ENCODE data around the gene ENGASE.

Gene ENGASE

DNA sequence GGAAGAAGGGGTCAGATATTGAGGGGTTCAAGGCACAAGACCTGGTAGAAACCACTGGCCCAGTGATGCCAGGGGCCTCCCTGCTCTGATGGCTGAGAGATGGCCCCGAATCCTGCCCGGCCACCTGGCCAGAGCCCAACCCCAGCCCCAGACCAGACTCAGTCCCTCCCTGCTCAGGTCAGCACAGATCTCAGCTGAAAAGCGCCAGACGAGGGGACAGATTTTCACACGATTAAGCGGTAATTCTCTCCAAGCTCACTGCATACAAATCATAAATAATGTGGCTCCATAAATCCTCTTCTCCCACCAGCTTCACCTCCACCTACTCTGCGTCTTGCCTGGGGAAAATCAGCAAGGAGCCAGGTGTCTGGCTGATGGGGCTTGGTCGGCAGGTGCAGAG, 57.1 kb downstream of the ENGASE start:
- no peak overlapping the region for H2AK5ac ChIP-seq (ENCODE audit: low read length)
- no peaks in the 10 kb centered on the region for H3K27me3 ChIP-seq (ENCODE audit: insufficient read depth, low read length)
- H3K9me3 ChIP-seq (ENCODE audit: insufficient read depth, low read depth, low read length) = peaks cover 6% of the 10 kb centered on the region
- H3K23ac ChIP-seq (ENCODE audit: low read length) = no peak overlapping the region
- H4K12ac ChIP-seq (ENCODE audit: low read depth, low read length) = no peak overlapping the region
- H3K27ac ChIP-seq (ENCODE audit: low read depth, low read length) = no peak overlapping the region
- H3K4me1 ChIP-seq (ENCODE audit: control insufficient read depth in 1 of 2, insufficient read depth in 2 of 2, low read length in 2 of 2) = no peaks in the 10 kb centered on the region
- no peak overlapping the region for H4K91ac ChIP-seq (ENCODE audit: low read depth, low read length)
- WGBS (ENCODE audit: extremely low coverage, insufficient coverage, insufficient read length) = no CpG with 5 or more reads among the region's 8 CpGs
- no peak overlapping the region for H3K18ac ChIP-seq (ENCODE audit: low read length)
- no peak overlapping the region for H3K4me3 ChIP-seq (ENCODE audit: low read depth, low read length)
- H3K4ac ChIP-seq (ENCODE audit: low read depth, low read length) = no peak overlapping the region
- H3K36me3 ChIP-seq (ENCODE audit: control insufficient read depth in 1 of 2, insufficient read depth in 2 of 2, low read length in 2 of 2) = no peaks in the 10 kb centered on the region
- no peak overlapping the region for H2BK12ac ChIP-seq (ENCODE audit: low read length)
- no peaks in the 10 kb centered on the region for H3K79me1 ChIP-seq (ENCODE audit: low read length)
- no peak overlapping the region for H4K8ac ChIP-seq (ENCODE audit: low read depth, low read length)
- no peak for DNase-seq
- H3K4me2 ChIP-seq (ENCODE audit: low read length) = no peak overlapping the region
- no peaks in the 10 kb centered on the region for H3K79me2 ChIP-seq (ENCODE audit: control insufficient read depth, insufficient read depth, low read length, poor library complexity)
- H3K14ac ChIP-seq (ENCODE audit: low read length) = no peak overlapping the region
- no peak overlapping the region for H2BK5ac ChIP-seq (ENCODE audit: low read depth, low read length, poor library complexity)
- H2BK120ac ChIP-seq (ENCODE audit: insufficient read depth, low read length, poor library complexity) = no peak overlapping the region
- no peak overlapping the region for H2AFZ ChIP-seq (ENCODE audit: insufficient read depth, low read length, poor library complexity)
- H3K9ac ChIP-seq (ENCODE audit: low read length) = no peak overlapping the region

DNA sequence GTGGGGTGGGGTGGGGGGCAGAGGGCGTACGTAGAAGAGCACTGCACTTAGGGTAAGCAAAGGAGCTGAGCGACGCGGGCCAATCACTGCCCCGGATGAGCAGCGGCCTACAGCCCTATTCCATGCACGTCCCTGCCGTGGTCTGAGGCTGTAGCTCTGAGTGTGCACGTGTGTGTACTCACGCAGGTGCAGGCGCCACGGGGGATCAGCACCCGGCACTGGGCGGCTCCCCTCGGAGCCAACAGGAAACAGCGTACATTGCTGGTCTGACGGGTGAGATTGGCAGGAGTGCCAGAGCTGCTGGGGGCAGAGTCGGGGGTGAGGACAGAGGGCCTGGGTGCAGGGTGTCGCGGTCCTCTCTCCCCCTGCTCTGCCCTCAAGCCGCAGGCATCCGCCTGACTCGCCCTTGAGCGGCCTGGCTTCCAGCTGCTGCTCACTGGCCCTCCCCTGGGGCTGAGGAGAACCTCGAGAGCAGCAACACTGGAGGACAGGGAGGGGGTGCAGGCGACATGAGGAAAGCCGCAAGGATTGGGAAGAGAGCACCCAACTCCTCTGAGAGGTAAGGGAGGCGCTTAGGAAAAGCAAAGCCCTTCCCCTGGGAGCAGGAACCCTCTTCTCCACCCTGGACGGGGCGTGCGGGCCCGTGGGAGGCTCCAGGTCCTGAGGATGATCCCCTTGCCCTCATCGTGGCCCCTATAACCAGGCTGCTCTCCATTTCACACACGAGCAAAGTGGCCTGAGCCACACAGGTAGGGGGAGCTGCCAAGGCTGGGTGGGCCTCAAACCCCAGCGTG, 57.8 kb downstream of the ENGASE start:
- H3K9ac ChIP-seq (ENCODE audit: low read length) = no peak overlapping the region
- H2BK5ac ChIP-seq (ENCODE audit: low read depth, low read length, poor library complexity) = no peak overlapping the region
- H2BK120ac ChIP-seq (ENCODE audit: insufficient read depth, low read length, poor library complexity) = no peak overlapping the region
- no peak overlapping the region for H3K4me3 ChIP-seq (ENCODE audit: low read depth, low read length)
- no peak overlapping the region for H3K4ac ChIP-seq (ENCODE audit: low read depth, low read length)
- no peak overlapping the region for H3K18ac ChIP-seq (ENCODE audit: low read length)
- no peak overlapping the region for H2BK12ac ChIP-seq (ENCODE audit: low read length)
- no peaks in the 10 kb centered on the region for H3K79me1 ChIP-seq (ENCODE audit: low read length)
- H3K4me1 ChIP-seq (ENCODE audit: control insufficient read depth in 1 of 2, insufficient read depth in 2 of 2, low read length in 2 of 2) = no peaks in the 10 kb centered on the region
- no peaks in the 10 kb centered on the region for H3K79me2 ChIP-seq (ENCODE audit: control insufficient read depth, insufficient read depth, low read length, poor library complexity)
- H4K8ac ChIP-seq (ENCODE audit: low read depth, low read length) = no peak overlapping the region
- H3K36me3 ChIP-seq (ENCODE audit: control insufficient read depth in 1 of 2, insufficient read depth in 2 of 2, low read length in 2 of 2) = no peaks in the 10 kb centered on the region
- H3K14ac ChIP-seq (ENCODE audit: low read length) = no peak overlapping the region
- peaks cover 6% of the 10 kb centered on the region for H3K9me3 ChIP-seq (ENCODE audit: insufficient read depth, low read depth, low read length)
- H4K91ac ChIP-seq (ENCODE audit: low read depth, low read length) = no peak overlapping the region
- H2AK5ac ChIP-seq (ENCODE audit: low read length) = no peak overlapping the region
- H3K27ac ChIP-seq (ENCODE audit: low read depth, low read length) = no peak overlapping the region
- WGBS (ENCODE audit: extremely low coverage, insufficient coverage, insufficient read length) = no CpG with 5 or more reads among the region's 36 CpGs
- H3K23ac ChIP-seq (ENCODE audit: low read length) = no peak overlapping the region
- no peak for DNase-seq
- H3K27me3 ChIP-seq (ENCODE audit: insufficient read depth, low read length) = no peaks in the 10 kb centered on the region
- no peak overlapping the region for H4K12ac ChIP-seq (ENCODE audit: low read depth, low read length)
- no peak overlapping the region for H2AFZ ChIP-seq (ENCODE audit: insufficient read depth, low read length, poor library complexity)
- no peak overlapping the region for H3K4me2 ChIP-seq (ENCODE audit: low read length)

DNA sequence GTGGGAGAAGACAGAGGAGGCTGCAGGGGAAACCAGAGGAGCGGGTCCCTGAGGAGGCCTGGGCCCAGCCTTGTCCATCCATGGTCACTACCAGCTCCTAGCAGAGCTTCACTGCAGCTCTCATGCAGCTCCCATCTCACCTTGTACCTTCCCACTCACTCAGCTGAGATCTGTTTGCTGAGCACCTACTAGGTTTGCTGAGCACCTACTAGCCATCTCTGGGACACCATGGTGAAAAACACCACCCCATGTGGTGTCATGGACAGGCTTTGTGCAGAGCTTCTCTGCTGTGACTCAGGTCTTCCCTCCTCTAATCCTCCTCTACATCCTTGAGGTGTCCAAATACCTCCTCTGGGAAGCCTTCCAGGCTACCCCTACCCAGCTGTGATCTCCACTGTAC, 58.6 kb downstream of the ENGASE start:
- no peak overlapping the region for H2AK5ac ChIP-seq (ENCODE audit: low read length)

GRCh38 chr17:79133985-79134384, 59.4 kb downstream of the ENGASE start:
- no peak for DNase-seq
- no peak overlapping the region for H4K12ac ChIP-seq (ENCODE audit: low read depth, low read length)
- H3K4me1 ChIP-seq (ENCODE audit: control insufficient read depth in 1 of 2, insufficient read depth in 2 of 2, low read length in 2 of 2) = no peaks in the 10 kb centered on the region
- H3K4me3 ChIP-seq (ENCODE audit: low read depth, low read length) = no peak overlapping the region
- no peak overlapping the region for H3K18ac ChIP-seq (ENCODE audit: low read length)
- no peak overlapping the region for H2BK120ac ChIP-seq (ENCODE audit: insufficient read depth, low read length, poor library complexity)
- H2AK5ac ChIP-seq (ENCODE audit: low read length) = no peak overlapping the region
- H3K9me3 ChIP-seq (ENCODE audit: insufficient read depth, low read depth, low read length) = peaks cover 13% of the 10 kb centered on the region
- no peak overlapping the region for H2BK5ac ChIP-seq (ENCODE audit: low read depth, low read length, poor library complexity)
- H2BK12ac ChIP-seq (ENCODE audit: low read length) = no peak overlapping the region
- H3K23ac ChIP-seq (ENCODE audit: low read length) = no peak overlapping the region
- no peak overlapping the region for H3K4ac ChIP-seq (ENCODE audit: low read depth, low read length)
- no peaks in the 10 kb centered on the region for H3K27me3 ChIP-seq (ENCODE audit: insufficient read depth, low read length)
- H3K27ac ChIP-seq (ENCODE audit: low read depth, low read length) = no peak overlapping the region
- H3K79me1 ChIP-seq (ENCODE audit: low read length) = no peaks in the 10 kb centered on the region
- H3K9ac ChIP-seq (ENCODE audit: low read length) = no peak overlapping the region
- no peaks in the 10 kb centered on the region for H3K79me2 ChIP-seq (ENCODE audit: control insufficient read depth, insufficient read depth, low read length, poor library complexity)
- no peak overlapping the region for H4K8ac ChIP-seq (ENCODE audit: low read depth, low read length)
- H3K4me2 ChIP-seq (ENCODE audit: low read length) = no peak overlapping the region
- no peaks in the 10 kb centered on the region for H3K36me3 ChIP-seq (ENCODE audit: control insufficient read depth in 1 of 2, insufficient read depth in 2 of 2, low read length in 2 of 2)
- no CpG with 5 or more reads among the region's 7 CpGs for WGBS (ENCODE audit: extremely low coverage, insufficient coverage, insufficient read length)
- no peak overlapping the region for H4K91ac ChIP-seq (ENCODE audit: low read depth, low read length)
- no peak overlapping the region for H2AFZ ChIP-seq (ENCODE audit: insufficient read depth, low read length, poor library complexity)
- H3K14ac ChIP-seq (ENCODE audit: low read length) = no peak overlapping the region

More for the DNA sequence above, 58.6 kb downstream of the ENGASE start:
- H3K4me1 ChIP-seq (ENCODE audit: control insufficient read depth in 1 of 2, insufficient read depth in 2 of 2, low read length in 2 of 2) = no peaks in the 10 kb centered on the region
- H3K4me2 ChIP-seq (ENCODE audit: low read length) = no peak overlapping the region
- H3K27me3 ChIP-seq (ENCODE audit: insufficient read depth, low read length) = no peaks in the 10 kb centered on the region
- H4K12ac ChIP-seq (ENCODE audit: low read depth, low read length) = no peak overlapping the region
- no peaks in the 10 kb centered on the region for H3K79me1 ChIP-seq (ENCODE audit: low read length)
- H3K18ac ChIP-seq (ENCODE audit: low read length) = no peak overlapping the region
- no peak overlapping the region for H3K4me3 ChIP-seq (ENCODE audit: low read depth, low read length)
- H4K8ac ChIP-seq (ENCODE audit: low read depth, low read length) = no peak overlapping the region
- H3K36me3 ChIP-seq (ENCODE audit: control insufficient read depth in 1 of 2, insufficient read depth in 2 of 2, low read length in 2 of 2) = no peaks in the 10 kb centered on the region
- no peak overlapping the region for H3K27ac ChIP-seq (ENCODE audit: low read depth, low read length)
- no peak overlapping the region for H4K91ac ChIP-seq (ENCODE audit: low read depth, low read length)
- H2AFZ ChIP-seq (ENCODE audit: insufficient read depth, low read length, poor library complexity) = no peak overlapping the region
- DNase-seq = no peak
- H3K4ac ChIP-seq (ENCODE audit: low read depth, low read length) = no peak overlapping the region
- H2BK120ac ChIP-seq (ENCODE audit: insufficient read depth, low read length, poor library complexity) = no peak overlapping the region
- peaks cover 6% of the 10 kb centered on the region for H3K9me3 ChIP-seq (ENCODE audit: insufficient read depth, low read depth, low read length)
- no peak overlapping the region for H2BK5ac ChIP-seq (ENCODE audit: low read depth, low read length, poor library complexity)
- no peak overlapping the region for H3K9ac ChIP-seq (ENCODE audit: low read length)
- H3K79me2 ChIP-seq (ENCODE audit: control insufficient read depth, insufficient read depth, low read length, poor library complexity) = no peaks in the 10 kb centered on the region
- no CpG with 5 or more reads among the region's 1 CpG for WGBS (ENCODE audit: extremely low coverage, insufficient coverage, insufficient read length)
- no peak overlapping the region for H3K14ac ChIP-seq (ENCODE audit: low read length)
- no peak overlapping the region for H3K23ac ChIP-seq (ENCODE audit: low read length)
- H2BK12ac ChIP-seq (ENCODE audit: low read length) = no peak overlapping the region
